Right lobe of liver (tissue), 4 donors: ENCODE measurements around the gene PHB1.
"Not testable (repeated sequence)": the region's sequence is repeated elsewhere in the genome, so short reads cannot be mapped to it uniquely, and the experiment has no call there.

ENCODE experiments used
- CTCF ChIP-seq, 4 donors: fragments of 200-600 bp in 3 of 4; fragments of 450-650 bp in 1 of 4; IDR thresholded peaks; one replicate each; pipeline versions ENCODE4 v1.5.1 to v1.8.0; 2016 to 2022; ENCODE audit warnings: antibody characterized with exemption in 4 of 4, mild to moderate bottlenecking in 2 of 4
- POLR2A ChIP-seq: fragments of 450-650 bp; IDR thresholded peaks from one replicate; pipeline ENCODE4 v1.6.1; 2017; ENCODE audit warnings: antibody characterized with exemption, mild to moderate bottlenecking
- donor health status: DM: no; HTN: no; CAD: no.
- donor health status: DM: no; HTN: no; CAD: no.
- donor health status: DM: no; HTN: yes; CAD: no.

GRCh38 chr17:49419761-49420160 is 5.1 kb upstream of the PHB1 start:
- not testable (repeated sequence) for TF ChIP-seq CTCF (IDR thresholded peaks at IDR 0.05); POLR2A
